ENCODE results near the gene PARP12.

PARP12 gene

GRCh38 chr7:140017543-140017942, 45.2 kb downstream of the PARP12 start:
- H3K27me3 ChIP-seq: no peaks in the 10 kb centered on the region
- H3K4me3 ChIP-seq: no peak overlapping the region
- H3K9me3 ChIP-seq (replicated peaks in 1 of 11): no peaks in the 10 kb centered on the region
- H3K36me3 ChIP-seq: peaks cover 2 to 28% (median 6%) of the 10 kb centered on the region in 11 experiments; a peak in 17 of 22 replicates
- peaks cover 0 to 27% (median 6%) of the 10 kb centered on the region in 11 experiments; a peak in 7 of 22 replicates for H4K20me1 ChIP-seq
- no peak overlapping the region for H3K4me2 ChIP-seq
- H3K4me1 ChIP-seq: no peaks in the 10 kb centered on the region
- H3K9ac ChIP-seq: no peak overlapping the region
- no peak for TF ChIP-seq Cebpa-rat (IDR thresholded peaks at IDR 0.05)
- H3K27ac ChIP-seq: no peak overlapping the region

GRCh38 chr7:140017034-140017433, 45.7 kb downstream of the PARP12 start:
- Histone ChIP-seq H3K4me3 (no peak overlapping the region), H3K36me3 (peaks cover 0 to 26% (median 4%) of the 10 kb centered on the region in 11 experiments; a peak in 7 of 22 replicates), H4K20me1 (peaks cover 0 to 26% (median 6%) of the 10 kb centered on the region in 11 experiments; a peak in 7 of 22 replicates), H3K4me1 (0 out of 20 replicates have a peak, but pooled peaks cover 0 to 2% (median 0%) of the 10 kb centered on the region in 10 experiments), H3K4me2 (no peak overlapping the region), H3K27ac (no peak overlapping the region), H3K9me3 (replicated peaks in 1 of 11) (no peaks in the 10 kb centered on the region), H3K9ac (no peak overlapping the region), H3K27me3 (no peaks in the 10 kb centered on the region)
- TF ChIP-seq Cebpa-rat (IDR thresholded peaks at IDR 0.05): no peak

- H3K9me3 ChIP-seq (replicated peaks in 1 of 11): no peaks in the 10 kb centered on the region
- peaks cover 0 to 25% (median 2%) of the 10 kb centered on the region in 11 experiments; a peak in 7 of 22 replicates for H3K36me3 ChIP-seq
- TF ChIP-seq Cebpa-rat (IDR thresholded peaks at IDR 0.05): no peak
- no peak overlapping the region for H3K27ac ChIP-seq
- H3K4me3 ChIP-seq: no peak overlapping the region
- H3K4me1 ChIP-seq: 0 out of 20 replicates have a peak, but pooled peaks cover 0 to 4% (median 0%) of the 10 kb centered on the region in 10 experiments
- no peaks in the 10 kb centered on the region for H3K27me3 ChIP-seq
- peaks cover 0 to 21% (median 5%) of the 10 kb centered on the region in 11 experiments; a peak in 7 of 22 replicates for H4K20me1 ChIP-seq
- H3K4me2 ChIP-seq: no peak overlapping the region
- no peak overlapping the region for H3K9ac ChIP-seq
Observed at GRCh38 chr7:140016540-140016939, 46.2 kb downstream of the PARP12 start.

- Histone ChIP-seq H3K4me1 (0 out of 20 replicates have a peak, but pooled peaks cover 0 to 4% (median 0%) of the 10 kb centered on the region in 10 experiments), H3K27ac (no peak overlapping the region), H3K4me2 (no peak overlapping the region), H3K36me3 (peaks cover 0 to 19% (median 0%) of the 10 kb centered on the region in 11 experiments; a peak in 4 of 22 replicates), H3K9ac (no peak overlapping the region), H3K4me3 (no peak overlapping the region), H3K27me3 (no peaks in the 10 kb centered on the region), H4K20me1 (peaks cover 0 to 16% (median 4%) of the 10 kb centered on the region in 11 experiments; a peak in 5 of 22 replicates), H3K9me3 (replicated peaks in 1 of 11) (no peaks in the 10 kb centered on the region)
- no peak for TF ChIP-seq Cebpa-rat (IDR thresholded peaks at IDR 0.05)
Observed at GRCh38 chr7:140015471-140015970, 47.2 kb downstream of the PARP12 start.

- Histone ChIP-seq H4K20me1 (peaks cover 0 to 16% (median 0%) of the 10 kb centered on the region in 11 experiments; a peak in 5 of 22 replicates), H3K9me3 (replicated peaks in 1 of 11) (no peaks in the 10 kb centered on the region), H3K27me3 (no peaks in the 10 kb centered on the region), H3K36me3 (peaks cover 0 to 20% (median 0%) of the 10 kb centered on the region in 11 experiments; a peak in 4 of 22 replicates), H3K4me2 (no peak overlapping the region), H3K4me1 (0 out of 20 replicates have a peak, but pooled peaks cover 0 to 4% (median 0%) of the 10 kb centered on the region in 10 experiments), H3K4me3 (no peak overlapping the region), H3K27ac (no peak overlapping the region), H3K9ac (no peak overlapping the region)
- no peak for TF ChIP-seq Cebpa-rat (IDR thresholded peaks at IDR 0.05)
Observed at GRCh38 chr7:140014123-140014522, 48.6 kb downstream of the PARP12 start.

- peaks cover 0 to 12% (median 0%) of the 10 kb centered on the region in 11 experiments; a peak in 5 of 22 replicates for H4K20me1 ChIP-seq
- peaks cover 0 to 25% (median 0%) of the 10 kb centered on the region in 11 experiments; a peak in 4 of 22 replicates for H3K36me3 ChIP-seq
- no peak for TF ChIP-seq Cebpa-rat (IDR thresholded peaks at IDR 0.05)
- no peaks in the 10 kb centered on the region for H3K9me3 ChIP-seq (replicated peaks in 1 of 11)
- H3K27me3 ChIP-seq: no peaks in the 10 kb centered on the region
- no peak overlapping the region for H3K27ac ChIP-seq
- H3K4me1 ChIP-seq: 0 out of 20 replicates have a peak, but pooled peaks cover 0 to 4% (median 0%) of the 10 kb centered on the region in 10 experiments
- H3K4me2 ChIP-seq: no peak overlapping the region
- no peak overlapping the region for H3K4me3 ChIP-seq
- H3K9ac ChIP-seq: no peak overlapping the region
Observed at GRCh38 chr7:140013676-140014075, 49.1 kb downstream of the PARP12 start.

- no peak overlapping the region for H3K4me2 ChIP-seq
- no peak overlapping the region for H3K4me3 ChIP-seq
- H3K27me3 ChIP-seq: no peaks in the 10 kb centered on the region
- H3K27ac ChIP-seq: no peak overlapping the region
- H3K9me3 ChIP-seq (replicated peaks in 1 of 11): no peaks in the 10 kb centered on the region
- no peak for TF ChIP-seq Cebpa-rat (IDR thresholded peaks at IDR 0.05)
- 0 out of 20 replicates have a peak, but pooled peaks cover 0 to 4% (median 0%) of the 10 kb centered on the region in 10 experiments for H3K4me1 ChIP-seq
- H4K20me1 ChIP-seq: no peaks in the 10 kb centered on the region; a peak in 3 of 22 replicates
- no peak overlapping the region for H3K9ac ChIP-seq
- peaks cover 0 to 37% (median 0%) of the 10 kb centered on the region in 11 experiments; a peak in 4 of 22 replicates for H3K36me3 ChIP-seq
Observed at GRCh38 chr7:140010194-140010895, 52.4 kb downstream of the PARP12 start.

GRCh38 chr7:140009735-140010134, 53.0 kb downstream of the PARP12 start:
- Histone ChIP-seq H3K36me3 (peaks cover 0 to 37% (median 0%) of the 10 kb centered on the region in 11 experiments; a peak in 4 of 22 replicates), H3K9ac (no peak overlapping the region), H3K9me3 (replicated peaks in 1 of 11) (no peaks in the 10 kb centered on the region), H3K27ac (no peak overlapping the region), H3K27me3 (no peaks in the 10 kb centered on the region), H3K4me3 (no peak overlapping the region), H3K4me2 (no peak overlapping the region), H4K20me1 (no peaks in the 10 kb centered on the region; a peak in 2 of 22 replicates), H3K4me1 (0 out of 20 replicates have a peak, but pooled peaks cover 0 to 4% (median 0%) of the 10 kb centered on the region in 10 experiments)
- TF ChIP-seq Cebpa-rat (IDR thresholded peaks at IDR 0.05): no peak

All from BLaER1 treated with 17β-estradiol and CSF1 and Interleukin-3, amounts not matched to agents 10 nM and 100 nM (cell line).